Mesenchymal stem cell (in vitro differentiated cells and primary cell): ENCODE measurements around the gene VAC14.
A peak's percentile ranks its signal among the peaks of the same experiment; 100 is the strongest.

Experiments
- DNase-seq: peaks from one replicate; pipeline ENCODE4 v3.0.0-alpha.2; 2013
- H2AFZ ChIP-seq: one replicate; pipeline ENCODE4 v1.6.1; 2013; ENCODE audit warnings: low read depth, mild to moderate bottlenecking, control low read depth, inconsistent platforms, low read length, moderate library complexity
- H2AK5ac ChIP-seq: 2 replicates; pipeline ENCODE4 v1.6.1; 2013; ENCODE audit warnings: low read length, moderate library complexity, mild to moderate bottlenecking, inconsistent platforms; ENCODE audit not compliant: severe bottlenecking
- H2BK120ac ChIP-seq: one replicate; pipeline ENCODE4 v1.6.1; 2013; ENCODE audit warnings: low read depth, mild to moderate bottlenecking, inconsistent platforms, low read length, moderate library complexity
- H2BK12ac ChIP-seq, 2 experiments: one replicate each; pipeline ENCODE4 v1.6.1; 2013; ENCODE audit warnings: inconsistent platforms in 2 of 2, low read length in 2 of 2, mild to moderate bottlenecking in 2 of 2, moderate library complexity in 2 of 2, control low read depth in 1 of 2
- H2BK15ac ChIP-seq: one replicate; pipeline ENCODE4 v1.6.1; 2013; ENCODE audit warnings: mild to moderate bottlenecking, low read depth, inconsistent platforms; ENCODE audit not compliant: poor library complexity, severe bottlenecking
- H2BK5ac ChIP-seq: 2 replicates; pipeline ENCODE4 v1.6.1; 2013; ENCODE audit warnings: low read depth, mild to moderate bottlenecking, low read length, control low read depth, inconsistent platforms; ENCODE audit not compliant: poor library complexity, severe bottlenecking
- H3K14ac ChIP-seq, 2 experiments: one replicate each; pipeline ENCODE4 v1.6.1; 2013; ENCODE audit warnings: inconsistent platforms in 2 of 2, low read length in 2 of 2, control low read depth in 1 of 2, mild to moderate bottlenecking in 1 of 2, moderate library complexity in 1 of 2
- H3K18ac ChIP-seq, 2 experiments: one replicate each; pipeline ENCODE4 v1.6.1; 2013; ENCODE audit warnings: inconsistent platforms in 2 of 2, low read length in 2 of 2, control low read depth in 1 of 2, low read depth in 1 of 2, mild to moderate bottlenecking in 1 of 2
- H3K23ac ChIP-seq, 2 experiments: one replicate each; pipeline ENCODE4 v1.6.1; 2013; ENCODE audit warnings: inconsistent platforms in 2 of 2, low read length in 2 of 2, mild to moderate bottlenecking in 2 of 2, moderate library complexity in 2 of 2, control low read depth in 1 of 2
- H3K27ac ChIP-seq: 2 replicates; pipeline ENCODE4 v1.5.1; 2013; ENCODE audit warnings: mild to moderate bottlenecking, moderate library complexity, low read length, control low read depth, inconsistent platforms; ENCODE audit not compliant: poor library complexity, severe bottlenecking
- H3K27me3 ChIP-seq, 2 experiments: 2 replicates each; pipeline versions ENCODE4 v1.6.1 to v1.7.0; 2013; ENCODE audit warnings: low read length in 2 of 2, mild to moderate bottlenecking in 2 of 2, moderate library complexity in 2 of 2, control low read depth in 1 of 2, inconsistent platforms in 1 of 2; ENCODE audit not compliant: control insufficient read depth in 1 of 2, insufficient read depth in 1 of 2
- H3K36me3 ChIP-seq, 2 experiments: 2 replicates each; pipeline versions ENCODE4 v1.6.1 to v1.7.0; 2013; ENCODE audit warnings: low read length in 2 of 2, control low read depth in 1 of 2, inconsistent platforms in 1 of 2, low read depth in 1 of 2, mild to moderate bottlenecking in 1 of 2; ENCODE audit not compliant: insufficient read depth in 2 of 2, control insufficient read depth in 1 of 2
- H3K4ac ChIP-seq, 2 experiments: one replicate each; pipeline ENCODE4 v1.6.1; 2013; ENCODE audit warnings: inconsistent platforms in 2 of 2, low read length in 2 of 2, mild to moderate bottlenecking in 2 of 2, moderate library complexity in 2 of 2, control low read depth in 1 of 2, low read depth in 1 of 2
- H3K4me1 ChIP-seq: 2 replicates; pipeline ENCODE4 v1.6.1; 2013; ENCODE audit warnings: low read depth, low read length, control low read depth; ENCODE audit not compliant: control insufficient read depth, insufficient read depth
- H3K4me2 ChIP-seq: 2 replicates; pipeline ENCODE4 v1.6.1; 2013; ENCODE audit warnings: low read length, mild to moderate bottlenecking, inconsistent platforms; ENCODE audit not compliant: poor library complexity, severe bottlenecking
- H3K4me3 ChIP-seq, 2 experiments: 2 replicates each; pipeline versions ENCODE4 v1.5.1 to v1.7.0; 2013; ENCODE audit warnings: low read length in 2 of 2, mild to moderate bottlenecking in 2 of 2, control low read depth in 1 of 2, low read depth in 1 of 2; ENCODE audit not compliant: insufficient read depth in 1 of 2
- H3K79me1 ChIP-seq: replicated peaks from 2 replicates; pipeline ENCODE4 v1.6.1; 2013; ENCODE audit warnings: mild to moderate bottlenecking, control low read depth, low read length, inconsistent platforms; ENCODE audit not compliant: poor library complexity, severe bottlenecking
- H3K9ac ChIP-seq: 2 replicates; pipeline ENCODE4 v1.7.0; 2013; ENCODE audit warnings: mild to moderate bottlenecking, low read length, moderate library complexity
- H3K9me3 ChIP-seq: 2 replicates; pipeline ENCODE4 v1.7.0; 2013; ENCODE audit warnings: mild to moderate bottlenecking, low read length; ENCODE audit not compliant: control insufficient read depth
- H4K8ac ChIP-seq: one replicate; pipeline ENCODE4 v1.6.1; 2013; ENCODE audit warnings: inconsistent platforms, mild to moderate bottlenecking, low read length, moderate library complexity
- H4K91ac ChIP-seq: one replicate; pipeline ENCODE4 v1.6.1; 2013; ENCODE audit warnings: mild to moderate bottlenecking, low read length, inconsistent platforms
- WGBS: methylation state at CpG from one replicate; pipeline ENCODE4 v1.1.7; 2013; ENCODE audit warnings: mixed read lengths; 5-methylcytosine and 5-hydroxymethylcytosine counted together

Gene VAC14

GRCh38 chr16:70696952-70697593 lies 103.9 kb downstream of the VAC14 start:
- Histone ChIP-seq H3K9ac (no peak overlapping the region), H3K4ac (peak overlapping the region in 1 of 2 experiments; percentile 12), H3K4me1 (peaks cover 87% of the 10 kb centered on the region), H3K14ac (peak overlapping the region in 1 of 2 experiments; percentile 27), H3K27ac (no peak overlapping the region), H2AFZ (no peak overlapping the region), H2BK15ac (peak overlapping the region; percentile 44), H3K18ac (peak overlapping the region; percentile 25 to 69), H4K91ac (peak overlapping the region; percentile 84), H3K27me3 (no peaks in the 10 kb centered on the region), H3K79me1 (peaks cover 8% of the 10 kb centered on the region), H3K23ac (no peak overlapping the region), H3K36me3 (peaks cover 6 to 19% of the 10 kb centered on the region in 2 experiments), H3K4me2 (no peak overlapping the region), H2AK5ac (peak overlapping the region; percentile 54), H3K4me3 (no peak overlapping the region), H4K8ac (peak overlapping the region; percentile 66), H2BK5ac (peak overlapping the region; percentile 80), H2BK120ac (peak overlapping the region; percentile 55), H3K9me3 (no peaks in the 10 kb centered on the region), H2BK12ac (peak overlapping the region; percentile 59 to 74)
- 84% methylated on average over 16 of the region's 19 CpGs for WGBS
- no peak for DNase-seq

- Histone ChIP-seq H3K36me3 (peaks cover 6 to 23% of the 10 kb centered on the region in 2 experiments), H3K18ac (peak overlapping the region in 1 of 2 experiments; percentile 69), H2BK120ac (no peak overlapping the region), H3K27me3 (no peaks in the 10 kb centered on the region), H2BK5ac (no peak overlapping the region), H3K9me3 (no peaks in the 10 kb centered on the region), H2BK15ac (no peak overlapping the region), H3K14ac (no peak overlapping the region), H2AK5ac (peak overlapping the region; percentile 54), H4K8ac (no peak overlapping the region), H3K27ac (no peak overlapping the region), H2BK12ac (peak overlapping the region in 1 of 2 experiments; percentile 50), H3K79me1 (peaks cover 6% of the 10 kb centered on the region), H3K23ac (no peak overlapping the region), H3K4me3 (no peak overlapping the region), H2AFZ (no peak overlapping the region), H3K4me1 (peaks cover 86% of the 10 kb centered on the region), H3K4me2 (no peak overlapping the region), H4K91ac (no peak overlapping the region), H3K4ac (peak overlapping the region in 1 of 2 experiments; percentile 42), H3K9ac (no peak overlapping the region)
- DNase-seq: no peak
- WGBS: 100% methylated on average over 8 of the region's 8 CpGs
These were observed 104.6 kb downstream of the VAC14 start for GRCh38 chr16:70696355-70696754.

GRCh38 chr16:70695331-70696070 lies 105.5 kb downstream of the VAC14 start:
- no peaks in the 10 kb centered on the region for H3K27me3 ChIP-seq
- H3K23ac ChIP-seq: no peak overlapping the region
- H4K91ac ChIP-seq: peak overlapping the region; percentile 95
- WGBS: 65% methylated on average over 13 of the region's 14 CpGs
- no peaks in the 10 kb centered on the region for H3K9me3 ChIP-seq
- H2BK15ac ChIP-seq: peak overlapping the region; percentile 90
- H3K4me2 ChIP-seq: no peak overlapping the region
- H3K36me3 ChIP-seq: peaks cover 6 to 25% of the 10 kb centered on the region in 2 experiments
- H3K79me1 ChIP-seq: no peaks in the 10 kb centered on the region
- peak overlapping the region in 1 of 2 experiments; percentile 21 for H3K14ac ChIP-seq
- H2AFZ ChIP-seq: no peak overlapping the region
- H3K4me3 ChIP-seq: no peak overlapping the region
- peak overlapping the region; percentile 81 for H2BK120ac ChIP-seq
- no peak overlapping the region for H3K9ac ChIP-seq
- peak overlapping the region; percentile 0 to 34 for H3K18ac ChIP-seq
- peak overlapping the region; percentile 93 for H2AK5ac ChIP-seq
- H2BK5ac ChIP-seq: peak overlapping the region; percentile 58
- peaks cover 82% of the 10 kb centered on the region for H3K4me1 ChIP-seq
- peak overlapping the region; percentile 60 for H3K27ac ChIP-seq
- peak overlapping the region; percentile 17 to 82 for H2BK12ac ChIP-seq
- H4K8ac ChIP-seq: peak overlapping the region; percentile 88
- H3K4ac ChIP-seq: peak overlapping the region; percentile 29 to 93
- peak; percentile 36 for DNase-seq

- Histone ChIP-seq H3K9me3 (no peaks in the 10 kb centered on the region), H2AK5ac (peak overlapping the region; percentile 88), H2BK5ac (no peak overlapping the region), H3K27ac (peak overlapping the region; percentile 89), H3K4ac (peak overlapping the region; percentile 12 to 94), H2BK15ac (peak overlapping the region; percentile 94), H3K4me2 (no peak overlapping the region), H2BK120ac (peak overlapping the region; percentile 82), H3K18ac (peak overlapping the region; percentile 69 to 72), H3K4me1 (peaks cover 78% of the 10 kb centered on the region), H3K23ac (no peak overlapping the region), H3K27me3 (no peaks in the 10 kb centered on the region), H2BK12ac (peak overlapping the region; percentile 91 to 93), H4K8ac (no peak overlapping the region), H3K9ac (no peak overlapping the region), H3K4me3 (no peak overlapping the region), H3K14ac (no peak overlapping the region), H3K36me3 (peaks cover 6 to 31% of the 10 kb centered on the region in 2 experiments), H2AFZ (no peak overlapping the region), H3K79me1 (no peaks in the 10 kb centered on the region), H4K91ac (peak overlapping the region; percentile 92)
- no peak for DNase-seq
- 86% methylated on average over 4 of the region's 4 CpGs for WGBS
These were observed 106.1 kb downstream of the VAC14 start for GRCh38 chr16:70694868-70695218.
